Endothelial cell of hepatic sinusoid (primary cell): ENCODE data around the gene ALG14.
"Not testable (repeated sequence)": the region's sequence is repeated elsewhere in the genome, so short reads cannot be mapped to it uniquely, and the experiment has no call there.

Source experiments
- in situ Hi-C: cut with HindIII; loops from 2 replicates; pipeline ENCODE4 v1.10.0; 2017; ENCODE audit warnings: low sequenced_read_pairs

ALG14 gene

GRCh38 chr1:95017775-95018174, 55.0 kb downstream of the ALG14 start:
- in situ Hi-C loops, result no loop called here

DNA sequence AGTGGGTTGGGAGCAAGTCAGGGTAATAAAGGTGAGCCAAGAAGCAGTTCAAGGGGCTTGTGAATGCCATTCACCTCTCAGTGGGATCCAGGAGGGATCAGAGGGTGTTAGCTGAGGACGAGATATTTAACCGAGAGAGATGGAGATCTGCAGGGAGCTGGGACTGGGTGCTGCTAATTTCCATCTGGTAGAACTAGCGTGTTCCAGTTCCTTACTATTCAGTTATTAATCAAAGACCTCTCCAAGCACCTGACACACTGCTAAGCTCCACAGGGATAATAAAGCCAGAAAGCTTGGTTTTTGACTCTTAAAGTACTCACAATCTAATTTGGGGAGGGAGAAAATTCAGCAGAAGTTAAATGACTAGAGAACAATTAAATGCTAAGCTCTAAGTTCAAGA, 57.7 kb downstream of the ALG14 start:
- in situ Hi-C loops, result no loop called here

DNA sequence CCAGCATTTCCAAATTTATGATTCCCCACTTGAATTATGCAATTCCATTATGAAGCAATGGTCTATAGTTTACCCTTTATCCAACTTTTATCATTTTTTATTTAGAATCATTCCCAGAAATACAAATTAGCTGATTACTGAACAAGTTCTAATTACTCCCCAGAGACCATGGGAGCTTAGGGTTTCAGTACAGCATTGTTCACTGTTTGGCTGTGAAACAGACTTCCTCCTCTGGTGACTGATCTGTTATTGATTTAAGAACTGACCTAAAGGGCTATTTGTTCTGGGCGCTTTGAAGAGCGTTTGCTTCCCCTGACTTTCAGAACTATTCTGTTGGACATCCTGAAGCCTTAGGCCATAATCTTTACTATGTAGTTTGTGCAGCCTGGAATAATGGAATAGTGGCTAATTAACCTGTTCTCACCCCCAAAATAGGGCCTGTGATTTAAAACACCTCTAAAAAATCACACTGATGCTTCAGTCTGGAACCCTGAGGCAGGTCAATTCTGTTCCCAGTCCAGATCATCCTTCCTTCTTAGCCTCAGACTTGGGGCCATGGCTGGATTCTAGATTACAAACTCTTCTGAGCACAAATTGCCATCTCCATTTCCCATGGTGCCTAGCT, 58.7 kb downstream of the ALG14 start:
- in situ Hi-C loops, result no loop called here

DNA sequence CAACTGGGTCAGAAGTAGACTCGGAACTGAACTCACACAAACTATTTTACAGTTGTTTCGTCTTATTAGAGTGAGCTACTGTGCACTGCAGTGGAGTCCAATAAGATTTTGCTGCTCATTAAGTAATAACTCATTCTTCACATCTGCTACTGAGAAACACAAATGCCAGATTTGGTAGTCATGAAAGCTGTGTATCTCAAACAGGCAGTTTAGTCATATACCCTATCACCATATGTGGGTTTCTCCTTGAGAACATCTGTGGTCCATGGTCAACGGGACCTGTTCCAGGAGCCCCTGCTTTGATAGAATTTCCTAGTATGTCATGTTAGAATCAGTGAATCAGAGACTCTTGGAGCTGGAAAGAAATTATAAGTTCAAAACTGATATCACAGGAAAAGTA, 60.4 kb downstream of the ALG14 start:
- in situ Hi-C loops, result no loop called here

GRCh38 chr1:95010158-95010557, 62.6 kb downstream of the ALG14 start:
- in situ Hi-C loops, result no loop called here

DNA sequence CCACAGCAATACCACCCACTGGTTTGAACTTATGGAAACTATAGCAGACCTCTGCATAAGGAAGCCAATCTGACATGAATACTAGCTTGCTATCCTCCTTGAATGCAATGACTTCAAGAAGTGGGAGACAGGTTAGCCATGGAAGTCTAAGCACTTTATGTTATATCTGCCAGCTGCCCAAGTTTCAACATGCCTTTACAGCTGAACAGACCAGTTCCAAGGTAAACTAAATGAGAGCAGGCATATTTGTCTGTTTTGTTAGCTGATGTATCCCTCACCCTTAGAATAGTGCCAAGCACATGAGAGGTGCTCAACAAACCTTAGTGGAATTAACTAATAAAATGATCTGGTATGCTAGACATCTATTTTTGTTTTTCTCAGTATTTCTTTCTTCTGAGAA, 65.1 kb downstream of the ALG14 start:
- in situ Hi-C loops, result no loop called here

GRCh38 chr1:95006681-95007080, 66.1 kb downstream of the ALG14 start:
- in situ Hi-C loops, result no loop called here

DNA sequence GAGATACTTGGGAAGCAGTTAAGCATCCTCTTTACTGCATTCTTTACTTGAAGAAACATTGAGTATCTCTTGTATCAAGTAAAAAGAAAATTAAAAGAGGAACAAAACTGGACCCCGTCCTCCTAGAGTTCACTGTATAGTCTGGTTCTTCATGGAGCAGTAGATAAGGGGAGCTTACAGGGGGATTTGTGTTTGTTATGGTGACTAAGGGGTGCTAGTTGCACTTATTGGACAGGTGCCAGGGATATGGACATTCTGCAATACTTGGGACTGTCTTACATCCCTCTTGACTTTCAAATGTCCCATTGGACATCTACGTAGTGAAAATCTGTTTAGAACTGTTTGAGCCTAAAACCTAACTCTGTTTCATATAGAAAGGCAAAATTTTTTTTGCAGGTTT, 67.2 kb downstream of the ALG14 start:
- in situ Hi-C loops, result no loop called here

DNA sequence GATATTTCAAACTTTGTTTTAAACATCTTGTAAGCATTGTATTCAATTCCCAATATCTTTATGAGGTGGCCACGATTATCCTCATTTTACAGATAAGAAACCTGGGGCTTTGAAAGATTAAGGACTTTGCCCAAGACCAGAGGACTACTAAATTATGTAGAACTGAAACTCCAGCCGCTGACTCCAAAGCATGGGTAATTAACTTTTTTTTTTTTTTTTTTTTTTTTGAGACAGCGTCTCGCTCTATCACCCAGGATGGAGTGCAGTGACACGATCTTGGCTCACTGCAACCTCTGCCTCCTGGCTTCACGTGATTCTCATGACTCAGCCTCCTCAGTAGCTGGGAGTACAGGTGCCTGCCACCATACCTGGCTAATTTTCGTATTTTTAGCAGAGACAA, 68.7 kb downstream of the ALG14 start:
- in situ Hi-C loops, result no loop called here

DNA sequence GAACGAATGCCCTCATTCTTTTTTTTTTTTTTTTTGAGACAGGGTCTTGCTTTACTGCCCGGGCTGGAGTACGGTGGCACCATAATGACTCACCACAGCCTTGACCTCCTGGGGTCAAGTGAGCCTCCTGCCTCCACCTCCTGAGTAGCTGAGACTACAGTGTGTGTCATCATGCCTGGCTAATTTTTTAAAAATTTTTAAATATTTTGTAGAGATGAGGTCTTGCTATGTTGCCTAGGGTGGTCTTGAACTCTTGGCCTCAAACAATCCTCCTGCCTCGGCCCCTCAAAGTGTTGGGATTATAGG, 69.4 kb downstream of the ALG14 start:
- in situ Hi-C loops, result no loop called here

- in situ Hi-C loops, result no loop called here
Observed at GRCh38 chr1:95002540-95003432, 70.0 kb downstream of the ALG14 start.

- in situ Hi-C loops, result no loop called here
Observed at GRCh38 chr1:95002164-95002539, 70.6 kb downstream of the ALG14 start.

DNA sequence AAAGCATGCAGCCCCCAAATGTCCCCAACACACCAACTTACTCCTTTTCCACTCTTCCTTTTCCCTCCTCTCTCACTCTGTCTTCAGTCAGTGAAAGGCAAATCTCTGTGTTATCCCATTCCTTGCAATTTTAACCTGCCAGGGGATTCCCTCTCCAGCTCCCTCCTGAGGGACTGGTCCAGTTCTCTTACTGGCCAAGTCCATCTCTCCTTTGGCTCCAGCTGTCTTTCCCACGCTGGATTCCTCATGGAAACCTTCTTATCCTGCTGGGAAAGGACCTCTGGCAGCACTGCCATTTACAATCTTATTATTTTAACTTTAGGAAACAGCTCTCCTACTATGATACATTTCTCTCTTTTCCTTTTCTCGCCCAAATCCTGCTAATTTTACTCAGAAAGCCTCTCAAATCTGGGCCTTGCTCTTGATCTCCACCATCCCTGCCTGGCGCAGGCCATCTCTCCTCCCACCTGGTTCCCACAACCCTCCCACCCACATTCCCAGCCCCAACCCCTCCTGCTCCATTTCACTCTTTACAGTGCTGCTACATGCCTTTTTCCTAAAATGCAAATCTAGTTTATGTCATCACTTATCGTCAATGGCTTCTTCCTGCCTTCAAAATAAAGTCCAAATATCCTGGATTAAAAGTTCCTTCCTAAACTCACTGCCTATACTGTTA, 73.2 kb downstream of the ALG14 start:
- in situ Hi-C loops, result no loop called here

GRCh38 chr1:94998748-94999147, 74.0 kb downstream of the ALG14 start:
- in situ Hi-C loops, result no loop called here

GRCh38 chr1:94998114-94998513, 74.6 kb downstream of the ALG14 start:
- in situ Hi-C loops, result no loop called here

DNA sequence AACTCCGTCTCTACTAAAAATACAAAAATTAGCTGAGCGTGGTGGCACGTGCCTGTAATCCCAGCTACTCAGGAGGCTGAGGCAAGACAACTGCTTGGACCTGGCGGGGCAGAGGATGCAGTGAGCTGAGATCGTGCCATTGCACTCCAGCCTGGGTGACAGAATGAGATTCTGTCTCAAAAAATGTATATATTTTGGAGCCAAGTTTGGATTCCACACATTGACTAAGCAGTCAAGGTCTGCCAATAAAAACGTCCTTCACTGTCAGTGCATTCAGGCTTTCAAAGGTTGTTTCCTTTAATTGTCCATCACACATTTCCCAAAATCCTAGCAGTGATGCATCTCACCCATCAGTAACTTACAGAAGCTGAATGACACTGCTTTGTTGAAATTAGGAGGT, 77.2 kb downstream of the ALG14 start:
- in situ Hi-C loops, result not testable (repeated sequence)

DNA sequence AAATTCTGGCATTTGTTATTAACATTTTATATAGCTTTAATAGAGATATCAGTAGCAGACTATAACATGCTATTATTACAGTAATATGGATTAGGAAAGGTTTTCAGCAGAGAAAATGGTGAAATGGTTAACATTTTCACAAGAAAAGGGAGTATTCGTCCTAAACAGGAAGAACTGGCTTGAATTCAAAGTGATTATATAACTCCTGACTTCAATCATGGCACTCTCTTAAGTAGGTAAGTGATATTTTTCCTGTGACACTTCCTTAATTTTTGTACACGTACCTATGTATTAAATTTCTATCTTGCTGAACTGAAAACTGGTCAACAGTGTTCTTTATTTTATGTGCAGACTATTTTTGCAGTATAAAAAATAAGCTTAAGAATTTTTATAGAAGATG, 77.9 kb downstream of the ALG14 start:
- in situ Hi-C loops, result no loop called here

DNA sequence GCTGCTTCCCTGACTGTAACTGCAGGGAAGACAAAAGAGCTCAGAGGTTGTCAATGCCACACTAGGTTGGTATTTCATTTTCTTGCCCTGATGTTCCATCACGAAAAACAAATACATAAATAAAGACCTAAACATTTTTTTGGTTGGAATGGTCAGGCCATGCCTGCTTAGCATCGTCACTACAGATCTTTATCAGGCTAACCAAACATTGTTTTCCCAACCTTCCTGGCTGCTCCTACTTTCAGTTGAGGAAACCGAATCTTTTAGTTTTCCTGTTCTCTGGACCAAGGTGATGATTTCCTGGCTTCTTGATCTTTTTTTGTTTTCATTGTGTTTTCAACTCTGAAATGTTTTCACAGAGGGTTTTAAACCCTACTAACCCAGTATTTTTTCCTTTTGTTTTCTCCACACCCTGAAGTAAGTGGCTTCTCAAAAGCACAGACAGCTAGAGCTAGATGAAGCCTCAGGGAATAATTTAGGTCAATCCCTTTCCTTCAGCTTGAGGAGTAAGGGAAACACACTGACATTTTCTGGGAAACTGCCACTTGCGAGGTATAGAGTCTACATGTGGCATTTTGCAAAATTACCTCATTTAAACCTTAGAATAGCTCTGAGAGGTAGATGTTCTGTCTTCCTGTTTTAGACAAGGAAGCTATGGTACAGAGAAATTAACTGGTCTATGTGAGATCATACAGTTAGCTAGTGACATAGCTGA, 78.7 kb downstream of the ALG14 start:
- in situ Hi-C loops, result no loop called here

DNA sequence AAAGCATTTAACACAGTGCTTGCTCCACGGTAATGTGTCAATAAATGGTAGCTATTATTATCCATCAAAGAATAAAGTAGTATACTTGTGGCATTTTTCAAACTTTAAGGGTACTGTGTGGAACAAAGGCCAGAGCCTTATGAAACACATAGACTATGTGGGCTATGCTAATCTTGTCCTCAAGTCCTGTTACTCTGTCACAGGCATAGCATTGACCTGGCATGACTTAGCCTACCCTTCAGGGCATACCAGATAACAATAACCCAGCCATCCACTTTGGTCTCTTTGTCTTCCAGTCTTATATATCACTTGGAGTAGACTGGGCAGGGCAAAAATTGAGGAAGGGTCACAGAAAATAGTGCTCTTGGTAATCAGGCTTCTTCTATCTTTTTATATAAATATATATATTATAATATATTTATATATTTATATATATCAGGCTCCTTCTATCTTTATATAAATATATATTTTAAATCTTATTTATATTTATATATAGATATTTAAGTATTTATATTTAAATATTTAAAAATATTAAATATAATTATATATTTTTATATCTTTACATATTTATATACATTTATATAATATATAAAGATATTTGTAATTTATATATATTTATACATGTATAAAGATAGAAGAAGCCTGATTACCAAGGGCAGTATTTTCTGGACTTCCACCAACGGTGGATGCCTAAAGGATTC, 79.7 kb downstream of the ALG14 start:
- in situ Hi-C loops, result no loop called here

DNA sequence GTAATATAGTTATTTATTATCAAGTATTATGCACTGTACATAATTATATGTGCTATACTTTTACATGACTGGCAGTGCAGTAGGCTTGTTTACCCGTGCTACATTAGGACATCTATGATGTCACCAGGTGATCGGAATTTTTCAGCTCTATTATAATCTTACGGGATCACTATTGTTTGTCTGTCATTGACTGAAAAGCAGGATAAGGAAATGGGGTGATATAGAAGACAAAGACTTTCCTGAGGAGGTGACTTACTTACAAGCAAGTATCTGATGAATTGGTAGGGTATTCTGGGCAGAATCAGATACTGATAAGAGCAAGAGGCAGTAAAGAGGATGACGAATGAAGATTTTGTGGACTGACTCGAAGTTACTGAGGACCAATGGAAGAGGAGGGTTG, 80.6 kb downstream of the ALG14 start:
- in situ Hi-C loops, result no loop called here

DNA sequence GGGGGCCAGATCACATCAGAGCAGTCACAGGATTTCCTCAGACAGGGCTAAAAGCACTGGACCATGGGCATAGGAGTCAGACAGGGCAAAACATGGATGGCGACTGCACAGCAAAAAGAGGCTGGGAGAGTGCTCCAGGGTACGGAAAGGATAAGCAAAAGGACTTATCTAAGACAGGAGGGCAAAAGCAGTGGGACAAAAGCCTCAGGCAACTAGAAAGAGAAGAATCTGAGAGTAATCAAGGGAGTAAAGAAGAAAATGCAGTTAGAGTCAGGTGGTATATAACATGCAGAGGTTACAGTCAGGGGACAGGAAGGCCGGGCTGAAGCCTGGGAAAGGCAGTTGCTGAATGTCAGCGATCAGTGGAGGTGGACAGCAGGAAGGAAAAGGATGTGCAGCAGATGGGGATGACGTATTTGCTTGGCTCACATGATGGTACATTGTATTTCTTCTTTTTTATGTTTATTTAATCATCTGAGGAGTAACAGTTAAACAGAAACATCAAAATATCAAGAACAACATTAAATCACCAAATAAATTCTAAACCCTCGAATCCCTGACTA, 82.8 kb downstream of the ALG14 start:
- in situ Hi-C loops, result no loop called here
